Neuronal stem cell (in vitro differentiated cells): ENCODE data around the gene HERC3.

ENCODE experiments used
- DNase-seq: peaks from one replicate; pipeline ENCODE4 v3.0.0-alpha.2; 2013; ENCODE audit warnings: low spot score
- H2AFZ ChIP-seq: one replicate; pipeline ENCODE4 v1.6.1; 2013; ENCODE audit warnings: mild to moderate bottlenecking, low read length, inconsistent platforms
- H2AK5ac ChIP-seq: 2 replicates; pipeline ENCODE4 v1.6.1; 2013; ENCODE audit warnings: low read depth, mild to moderate bottlenecking, inconsistent platforms, low read length, moderate library complexity, mixed read lengths
- H2BK120ac ChIP-seq: 2 replicates; pipeline ENCODE4 v1.6.1; 2013; ENCODE audit warnings: low read depth, mild to moderate bottlenecking, inconsistent platforms, low read length, moderate library complexity, mixed read lengths
- H2BK12ac ChIP-seq: one replicate; pipeline ENCODE4 v1.6.1; 2013; ENCODE audit warnings: low read length, inconsistent platforms
- H2BK15ac ChIP-seq: 2 replicates; pipeline ENCODE4 v1.6.1; 2013; ENCODE audit warnings: mild to moderate bottlenecking, low read length, inconsistent platforms, mixed read lengths
- H2BK5ac ChIP-seq: one replicate; pipeline ENCODE4 v1.6.1; 2013; ENCODE audit warnings: inconsistent platforms, mild to moderate bottlenecking, low read length, moderate library complexity
- H3K14ac ChIP-seq: one replicate; pipeline ENCODE4 v1.6.1; 2013; ENCODE audit warnings: low read length, inconsistent platforms
- H3K18ac ChIP-seq: 2 replicates; pipeline ENCODE4 v1.6.1; 2013; ENCODE audit warnings: low read length, inconsistent platforms
- H3K23ac ChIP-seq: 2 replicates; pipeline ENCODE4 v1.6.1; 2013; ENCODE audit warnings: low read depth, mild to moderate bottlenecking, mixed read lengths, low read length, inconsistent platforms; ENCODE audit not compliant: poor library complexity
- H3K27ac ChIP-seq: replicated peaks from 3 replicates; pipeline ENCODE4 v1.5.1; 2013; ENCODE audit warnings: low read length, inconsistent platforms
- H3K27me3 ChIP-seq, 3 experiments: 2 replicates each; pipeline ENCODE4 v1.6.1; 2013; ENCODE audit warnings: low read length in 3 of 3, mild to moderate bottlenecking in 2 of 3, inconsistent platforms in 1 of 3, low read depth in 1 of 3, mixed read lengths in 1 of 3, moderate library complexity in 1 of 3; ENCODE audit not compliant: control insufficient read depth in 3 of 3, insufficient read depth in 3 of 3
- H3K36me3 ChIP-seq, 2 donors: replicated peaks in 1 of 2; 2 replicates each; pipeline ENCODE4 v1.6.1; 2013; ENCODE audit warnings: low read length in 2 of 2; ENCODE audit not compliant: control insufficient read depth in 2 of 2, insufficient read depth in 2 of 2
- H3K4ac ChIP-seq: 2 replicates; pipeline ENCODE4 v1.6.1; 2013; ENCODE audit warnings: inconsistent platforms, mild to moderate bottlenecking, low read length, moderate library complexity
- H3K4me1 ChIP-seq, 2 donors: 1 replicate in 1 of 2; 2 replicates in 1 of 2; pipeline ENCODE4 v1.6.1; 2013; ENCODE audit warnings: low read length in 2 of 2, low read depth in 1 of 2; ENCODE audit not compliant: control insufficient read depth in 2 of 2, insufficient read depth in 1 of 2
- H3K4me2 ChIP-seq: one replicate; pipeline ENCODE4 v1.6.1; 2013; ENCODE audit warnings: mild to moderate bottlenecking, low read length, inconsistent platforms; ENCODE audit not compliant: insufficient read depth, poor library complexity, severe bottlenecking
- H3K4me3 ChIP-seq, 2 donors: 2 replicates each; pipeline ENCODE4 v1.5.1; 2013; ENCODE audit warnings: low read length in 2 of 2, mild to moderate bottlenecking in 2 of 2, inconsistent platforms in 1 of 2, moderate library complexity in 1 of 2
- H3K79me1 ChIP-seq: one replicate; pipeline ENCODE4 v1.6.1; 2013; ENCODE audit warnings: low read depth, mild to moderate bottlenecking, inconsistent platforms, low read length, moderate library complexity
- H3K9ac ChIP-seq: one replicate; pipeline ENCODE4 v1.6.1; 2013; ENCODE audit warnings: mild to moderate bottlenecking, low read depth, low read length, inconsistent platforms; ENCODE audit not compliant: poor library complexity
- H3K9me3 ChIP-seq, 2 donors: replicated peaks in 1 of 2; 2 replicates each; pipeline versions ENCODE3 to v1.6.1; 2013; ENCODE audit warnings: low read length in 2 of 2, mild to moderate bottlenecking in 2 of 2, inconsistent platforms in 1 of 2, low read depth in 1 of 2, mixed read lengths in 1 of 2, moderate library complexity in 1 of 2; ENCODE audit not compliant: control insufficient read depth in 2 of 2, insufficient read depth in 1 of 2
- H4K8ac ChIP-seq: one replicate; pipeline ENCODE4 v1.6.1; 2013; ENCODE audit warnings: low read depth, mild to moderate bottlenecking, inconsistent platforms, low read length, moderate library complexity
- H4K91ac ChIP-seq: one replicate; pipeline ENCODE4 v1.6.1; 2013; ENCODE audit warnings: low read length, low read depth, mild to moderate bottlenecking, inconsistent platforms; ENCODE audit not compliant: poor library complexity
- whole genome bisulfite sequencing, 2 donors: extraction: QIAGEN DNeasy Blood & Tissue Kit; methylation state at CpG; one replicate each; pipeline ENCODE4 v1.1.7; 2013; ENCODE audit warnings: missing lambda C conversion rate in 2 of 2, mixed read lengths in 1 of 2; ENCODE audit not compliant: insufficient read length in 2 of 2, insufficient replicate concordance in 1 of 2; ENCODE audit errors: extremely low coverage in 2 of 2; 5-methylcytosine and 5-hydroxymethylcytosine counted together

The HERC3 gene

GRCh38 chr4:88736264-88736663, 144.0 kb downstream of the HERC3 start:
- H2AK5ac ChIP-seq: no peak overlapping the region
- peaks cover 4 to 38% of the 10 kb centered on the region in 2 donors for H3K36me3 ChIP-seq

DNA sequence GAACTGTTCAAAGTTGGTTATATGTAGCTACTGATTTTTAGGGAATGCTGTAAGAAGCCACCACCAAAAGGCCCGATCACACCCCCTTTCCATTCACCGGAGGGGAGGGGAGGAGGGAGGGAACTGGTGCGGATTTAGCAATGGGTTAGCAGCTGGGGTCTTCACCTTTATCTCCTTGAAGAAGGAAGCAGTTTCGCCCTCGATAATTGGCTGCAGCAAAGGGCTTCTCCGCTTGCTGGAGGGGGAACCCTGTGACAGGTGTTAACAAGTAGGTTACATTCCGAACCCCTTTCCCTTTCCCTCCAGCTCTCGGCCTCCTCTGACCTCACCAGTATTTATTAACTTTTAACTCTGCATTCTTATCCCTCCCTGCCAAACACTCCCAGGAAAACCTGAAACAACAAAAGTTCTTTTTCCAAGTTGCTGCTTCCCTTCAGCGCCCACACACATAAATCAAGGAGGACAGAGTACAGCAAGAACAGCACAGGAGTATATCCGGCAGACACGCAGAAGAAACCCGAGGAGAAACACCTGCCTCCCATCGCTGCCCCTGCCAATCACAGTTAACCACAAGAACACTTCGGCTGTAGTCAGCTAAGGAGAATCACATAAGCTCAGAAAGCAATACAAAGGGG, 145.1 kb downstream of the HERC3 start:
- WGBS, 2 donors: no CpG with 5 or more reads among the region's 14 CpGs
- Histone ChIP-seq H4K8ac (no peak overlapping the region), H3K4me1 (peaks cover 0 to 8% of the 10 kb centered on the region in 2 donors), H3K23ac (no peak overlapping the region), H3K27me3 (no peaks in the 10 kb centered on the region), H2BK120ac (no peak overlapping the region), H3K36me3 (peaks cover 4 to 30% of the 10 kb centered on the region in 2 donors), H3K9me3 (no peaks in the 10 kb centered on the region), H2BK5ac (no peak overlapping the region), H3K14ac (no peak overlapping the region), H3K79me1 (no peaks in the 10 kb centered on the region), H2AK5ac (no peak overlapping the region), H2BK12ac (no peak overlapping the region), H3K9ac (no peak overlapping the region), H3K27ac (no peak overlapping the region), H2BK15ac (no peak overlapping the region), H4K91ac (no peak overlapping the region), H3K4me2 (no peak overlapping the region), H2AFZ (no peak overlapping the region), H3K4ac (no peak overlapping the region), H3K18ac (no peak overlapping the region), H3K4me3 (no peak overlapping the region)
- no peak for DNase-seq

More at GRCh38 chr4:88736264-88736663, 144.0 kb downstream of the HERC3 start:
- H3K4me1 ChIP-seq: peaks cover 0 to 8% of the 10 kb centered on the region in 2 donors
- H4K91ac ChIP-seq: no peak overlapping the region
- H4K8ac ChIP-seq: no peak overlapping the region
- H3K23ac ChIP-seq: no peak overlapping the region
- H3K9me3 ChIP-seq: no peaks in the 10 kb centered on the region
- no peaks in the 10 kb centered on the region for H3K79me1 ChIP-seq
- H3K4ac ChIP-seq: no peak overlapping the region
- H3K4me2 ChIP-seq: no peak overlapping the region
- H3K4me3 ChIP-seq: no peak overlapping the region
- no peak overlapping the region for H3K9ac ChIP-seq
- no peak overlapping the region for H2BK120ac ChIP-seq
- H2BK12ac ChIP-seq: no peak overlapping the region
- H2AFZ ChIP-seq: no peak overlapping the region
- H3K18ac ChIP-seq: no peak overlapping the region
- H3K27ac ChIP-seq: no peak overlapping the region
- no peak for DNase-seq
- H3K14ac ChIP-seq: no peak overlapping the region
- no peaks in the 10 kb centered on the region for H3K27me3 ChIP-seq
- H2BK15ac ChIP-seq: no peak overlapping the region
- WGBS, 2 donors: no CpG with 5 or more reads among the region's 3 CpGs
- H2BK5ac ChIP-seq: no peak overlapping the region

GRCh38 chr4:88738180-88738579, 145.9 kb downstream of the HERC3 start:
- WGBS, 2 donors: no CpG with 5 or more reads among the region's 4 CpGs
- H3K36me3 ChIP-seq: peaks cover 4 to 30% of the 10 kb centered on the region in 2 donors
- no peak overlapping the region for H3K4me2 ChIP-seq
- H3K27me3 ChIP-seq: no peaks in the 10 kb centered on the region
- H2BK15ac ChIP-seq: no peak overlapping the region
- H3K9me3 ChIP-seq: no peaks in the 10 kb centered on the region
- H3K23ac ChIP-seq: no peak overlapping the region
- no peak overlapping the region for H3K9ac ChIP-seq
- H3K14ac ChIP-seq: no peak overlapping the region
- H2AK5ac ChIP-seq: no peak overlapping the region
- peaks cover 0 to 8% of the 10 kb centered on the region in 2 donors for H3K4me1 ChIP-seq
- no peak overlapping the region for H3K4me3 ChIP-seq
- no peak overlapping the region for H2AFZ ChIP-seq
- H2BK120ac ChIP-seq: no peak overlapping the region
- no peak overlapping the region for H4K8ac ChIP-seq
- H3K27ac ChIP-seq: no peak overlapping the region
- no peak overlapping the region for H4K91ac ChIP-seq
- H2BK12ac ChIP-seq: no peak overlapping the region
- no peaks in the 10 kb centered on the region for H3K79me1 ChIP-seq
- H3K18ac ChIP-seq: no peak overlapping the region
- DNase-seq: no peak
- H2BK5ac ChIP-seq: no peak overlapping the region
- no peak overlapping the region for H3K4ac ChIP-seq

DNA sequence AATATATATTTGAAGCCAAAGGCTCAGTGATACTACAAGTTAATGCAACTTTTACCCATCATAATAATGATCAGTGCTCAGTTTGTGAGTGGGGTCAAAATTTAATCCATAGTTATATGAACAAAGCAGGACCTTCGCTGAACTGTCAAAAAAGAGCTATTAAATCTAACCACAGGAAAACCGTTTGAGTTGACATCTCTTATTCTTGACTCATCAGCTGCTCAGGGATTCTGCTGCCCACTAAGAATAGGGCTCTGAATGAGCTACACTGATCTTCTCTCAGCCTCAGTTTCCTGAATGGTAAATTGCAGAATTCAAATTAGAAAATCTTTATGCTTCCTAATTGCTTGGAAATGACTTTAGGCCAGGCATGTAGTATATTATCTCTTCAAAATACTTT, 150.3 kb downstream of the HERC3 start:
- H3K79me1 ChIP-seq: no peaks in the 10 kb centered on the region
- no peak overlapping the region for H3K4me3 ChIP-seq
- H3K14ac ChIP-seq: no peak overlapping the region
- H2BK5ac ChIP-seq: no peak overlapping the region
- no peak overlapping the region for H2BK120ac ChIP-seq
- DNase-seq: no peak
- no peak overlapping the region for H2AFZ ChIP-seq
- no peak overlapping the region for H2BK15ac ChIP-seq
- H3K27ac ChIP-seq: no peak overlapping the region
- no peaks in the 10 kb centered on the region for H3K27me3 ChIP-seq
- H2AK5ac ChIP-seq: no peak overlapping the region
- WGBS, 2 donors: no CpG with 5 or more reads among the region's 2 CpGs
- H4K91ac ChIP-seq: no peak overlapping the region
- H3K23ac ChIP-seq: no peak overlapping the region
- H3K4me1 ChIP-seq: peaks cover 0 to 4% of the 10 kb centered on the region in 2 donors
- no peak overlapping the region for H2BK12ac ChIP-seq
- H3K36me3 ChIP-seq: peaks cover 12 to 46% of the 10 kb centered on the region in 2 donors
- H3K9me3 ChIP-seq: no peaks in the 10 kb centered on the region
- H3K9ac ChIP-seq: no peak overlapping the region
- no peak overlapping the region for H3K4me2 ChIP-seq
- H3K18ac ChIP-seq: no peak overlapping the region
- no peak overlapping the region for H3K4ac ChIP-seq
- no peak overlapping the region for H4K8ac ChIP-seq
